Stomach (tissue), 4 donors: ENCODE measurements around the gene BBS5.

Source experiments
- POLR2A ChIP-seq, 4 donors: fragments of 450-650 bp; IDR thresholded peaks; one replicate each; pipeline ENCODE4 v1.6.1; 2016; ENCODE audit warnings: antibody characterized with exemption in 4 of 4, control low read depth in 2 of 4, mild to moderate bottlenecking in 1 of 4, moderate library complexity in 1 of 4
- TF ChIP-seq, protein P1 (sequence below), 7 experiments: fragments of 450-650 bp in 4 of 7; fragments of 200-600 bp in 3 of 7; sonication (generic) in 3 of 7; IDR thresholded peaks; one replicate each; pipeline ENCODE4 v1.5.1; 2016 to 2019; ENCODE audit warnings: antibody characterized with exemption in 7 of 7, control low read depth in 2 of 7, mild to moderate bottlenecking in 1 of 7

DNA sequence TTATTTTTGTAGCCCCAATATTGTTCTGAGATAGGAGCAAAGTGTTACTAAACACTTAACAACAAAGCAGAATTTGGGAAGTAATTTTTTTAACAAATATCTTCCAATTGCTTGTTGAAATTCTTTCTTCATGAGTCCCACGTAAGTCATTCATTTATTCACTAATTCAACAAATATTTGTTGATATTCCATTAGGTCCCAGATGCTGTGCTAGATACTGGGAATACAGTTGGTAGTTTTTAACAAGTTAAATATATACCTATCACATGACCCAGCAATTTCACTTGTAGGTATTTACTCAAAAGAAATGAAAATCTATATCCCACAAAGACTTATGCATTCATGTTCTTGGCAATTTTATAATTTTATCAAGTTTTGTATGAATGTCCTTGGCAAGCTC, 7.0 kb upstream of the BBS5 start:
- no peak for TF ChIP-seq POLR2A (IDR thresholded peaks at IDR 0.05)
- TF ChIP-seq, protein P1, sequence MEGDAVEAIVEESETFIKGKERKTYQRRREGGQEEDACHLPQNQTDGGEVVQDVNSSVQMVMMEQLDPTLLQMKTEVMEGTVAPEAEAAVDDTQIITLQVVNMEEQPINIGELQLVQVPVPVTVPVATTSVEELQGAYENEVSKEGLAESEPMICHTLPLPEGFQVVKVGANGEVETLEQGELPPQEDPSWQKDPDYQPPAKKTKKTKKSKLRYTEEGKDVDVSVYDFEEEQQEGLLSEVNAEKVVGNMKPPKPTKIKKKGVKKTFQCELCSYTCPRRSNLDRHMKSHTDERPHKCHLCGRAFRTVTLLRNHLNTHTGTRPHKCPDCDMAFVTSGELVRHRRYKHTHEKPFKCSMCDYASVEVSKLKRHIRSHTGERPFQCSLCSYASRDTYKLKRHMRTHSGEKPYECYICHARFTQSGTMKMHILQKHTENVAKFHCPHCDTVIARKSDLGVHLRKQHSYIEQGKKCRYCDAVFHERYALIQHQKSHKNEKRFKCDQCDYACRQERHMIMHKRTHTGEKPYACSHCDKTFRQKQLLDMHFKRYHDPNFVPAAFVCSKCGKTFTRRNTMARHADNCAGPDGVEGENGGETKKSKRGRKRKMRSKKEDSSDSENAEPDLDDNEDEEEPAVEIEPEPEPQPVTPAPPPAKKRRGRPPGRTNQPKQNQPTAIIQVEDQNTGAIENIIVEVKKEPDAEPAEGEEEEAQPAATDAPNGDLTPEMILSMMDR (IDR thresholded peaks at IDR 0.05): no peak
